ENCODE measurements around the gene ZRANB3. TPM values are rescaled to one million over a fixed set of nuclear protein-coding genes. Genes with fewer than 3 reads are reported as not detected.
"Not testable (repeated sequence)": the region's sequence is repeated elsewhere in the genome, so short reads cannot be mapped to it uniquely, and the experiment has no call there.

The ZRANB3 gene
- polyA plus RNA-seq, 3 donors = 8.5 to 9.3 (median 8.9) TPM

- not testable (repeated sequence) for DNase-seq (ENCODE audit: low read depth in 3 of 3, low spot score in 2 of 3)
These were observed 182.8 kb downstream of the ZRANB3 start for GRCh38 chr2:135348096-135348704.

GRCh38 chr2:135337071-135337470, 193.9 kb downstream of the ZRANB3 start:
- no peak for DNase-seq (ENCODE audit: low read depth in 3 of 3, low spot score in 2 of 3)

GRCh38 chr2:135335256-135335655, 195.8 kb downstream of the ZRANB3 start:
- DNase-seq (ENCODE audit: low read depth in 3 of 3, low spot score in 2 of 3) = no peak

GRCh38 chr2:135327146-135327545, 203.9 kb downstream of the ZRANB3 start:
- no peak for DNase-seq (ENCODE audit: low read depth in 3 of 3, low spot score in 2 of 3)

- no peak for DNase-seq (ENCODE audit: low read depth in 3 of 3, low spot score in 2 of 3)
These were observed 210.3 kb downstream of the ZRANB3 start for GRCh38 chr2:135320465-135321355.

- no peak for DNase-seq (ENCODE audit: low read depth in 3 of 3, low spot score in 2 of 3)
These were observed 212.2 kb downstream of the ZRANB3 start for GRCh38 chr2:135318808-135319207.

GRCh38 chr2:135317375-135317774, 213.6 kb downstream of the ZRANB3 start:
- DNase-seq (ENCODE audit: low read depth in 3 of 3, low spot score in 2 of 3) = no peak

- DNase-seq (ENCODE audit: low read depth in 3 of 3, low spot score in 2 of 3) = no peak
These were observed 219.1 kb downstream of the ZRANB3 start for GRCh38 chr2:135311962-135312361.

GRCh38 chr2:135311268-135311667, 219.8 kb downstream of the ZRANB3 start:
- no peak for DNase-seq (ENCODE audit: low read depth in 3 of 3, low spot score in 2 of 3)

- no peak for DNase-seq (ENCODE audit: low read depth in 3 of 3, low spot score in 2 of 3)
These were observed 226.3 kb downstream of the ZRANB3 start for GRCh38 chr2:135304694-135305093.

- DNase-seq (ENCODE audit: low read depth in 3 of 3, low spot score in 2 of 3) = no peak
These were observed 231.3 kb downstream of the ZRANB3 start for GRCh38 chr2:135299658-135300244.

- no peak for DNase-seq (ENCODE audit: low read depth in 3 of 3, low spot score in 2 of 3)
These were observed 231.9 kb downstream of the ZRANB3 start for GRCh38 chr2:135299165-135299564.

GRCh38 chr2:135287121-135287520, 243.9 kb downstream of the ZRANB3 start:
- not testable (repeated sequence) for DNase-seq (ENCODE audit: low read depth in 3 of 3, low spot score in 2 of 3)

GRCh38 chr2:135285391-135285790, 245.6 kb downstream of the ZRANB3 start:
- DNase-seq (ENCODE audit: low read depth in 3 of 3, low spot score in 2 of 3) = no peak

GRCh38 chr2:135281379-135281778, 249.6 kb downstream of the ZRANB3 start:
- DNase-seq (ENCODE audit: low read depth in 3 of 3, low spot score in 2 of 3) = peak in 1 of 3 donors; percentile 3

- no peak for DNase-seq (ENCODE audit: low read depth in 3 of 3, low spot score in 2 of 3)
These were observed 251.8 kb downstream of the ZRANB3 start for GRCh38 chr2:135279209-135279608.

GRCh38 chr2:135276525-135276924, 254.5 kb downstream of the ZRANB3 start:
- DNase-seq (ENCODE audit: low read depth in 3 of 3, low spot score in 2 of 3) = no peak

- no peak for DNase-seq (ENCODE audit: low read depth in 3 of 3, low spot score in 2 of 3)
These were observed 260.0 kb downstream of the ZRANB3 start for GRCh38 chr2:135271006-135271405.

GRCh38 chr2:135265960-135266490, 265.0 kb downstream of the ZRANB3 start:
- DNase-seq (ENCODE audit: low read depth in 3 of 3, low spot score in 2 of 3) = no peak

- no peak for DNase-seq (ENCODE audit: low read depth in 3 of 3, low spot score in 2 of 3)
These were observed 271.9 kb downstream of the ZRANB3 start for GRCh38 chr2:135259123-135259522.

GRCh38 chr2:135258193-135258592, 272.8 kb downstream of the ZRANB3 start:
- DNase-seq (ENCODE audit: low read depth in 3 of 3, low spot score in 2 of 3) = no peak

Data from right renal cortex interstitium (tissue), 3 donors.